GM12878 (cell line): Measurements from ENCODE around the gene SLITRK3. TPM values are rescaled to one million over a fixed set of nuclear protein-coding genes. Genes with fewer than 3 reads are reported as not detected.
A peak's percentile ranks its signal among the peaks of the same experiment; 100 is the strongest.

Experiments
- ATAC-seq: fragments of 200-7000 bp; cut with Tn5 transposase; 3 replicates; pipeline ENCODE4 v1.9.1; 2020; ENCODE audit warnings: mild to moderate bottlenecking, moderate library complexity
- BruUV-seq: library from RNA; stranded (reverse); fragments of 400-500 nt; replicated peaks from 2 replicates; lab custom pipeline; 2021; lab: Mats Ljungman, UMichigan
- CTCF ChIA-PET: fragments of 300-600 bp; sonication (Branson Sonifier 250); formaldehyde crosslinking; extraction: SDS; loops from one replicate; lab custom pipeline; 2021; ENCODE audit warnings: inconsistent platforms; lab: Yijun Ruan, JAX
- POLR2A ChIA-PET: fragments of 350-600 bp; formaldehyde crosslinking; extraction: SDS; loops from one replicate; lab custom pipeline; 2021; ENCODE audit warnings: inconsistent platforms; lab: Charles Lee
- RAD21 ChIA-PET: fragments of 300-600 bp; sonication (Branson Sonifier 250); formaldehyde crosslinking; loops from one replicate; lab custom pipeline; 2023; ENCODE audit warnings: antibody characterized with exemption; ENCODE audit not compliant: unreplicated experiment; lab: Charles Lee
- SMC1A ChIA-PET: fragments of 300-600 bp; sonication (Branson Sonifier 250); formaldehyde crosslinking; loops from one replicate; lab custom pipeline; 2023; ENCODE audit not compliant: unreplicated experiment, uncharacterized antibody; lab: Charles Lee
- DNase-seq: peaks from one replicate; pipeline ENCODE4 v3.0.0-alpha.2; 2011; ENCODE audit warnings: low read depth, low spot score
- FAIRE-seq: peaks from 3 replicates; lab custom pipeline; 2011; peaks lifted over from hg19 to GRCh38; lab: Jason Lieb, UNC
- H2AFZ ChIP-seq: 2 replicates; pipeline ENCODE4 v1.6.0; 2011; ENCODE audit warnings: low read depth, low read length, control low read depth; ENCODE audit not compliant: control insufficient read depth
- H3K27ac ChIP-seq: 2 replicates; pipeline ENCODE4 v1.5.1; 2011; ENCODE audit warnings: control low read depth; ENCODE audit not compliant: control insufficient read depth, insufficient read depth
- H3K27me3 ChIP-seq, 2 experiments: replicated peaks in 1 of 2; 2 replicates each; pipeline versions ENCODE4 v1.6.0 to v1.6.1; 2011; ENCODE audit warnings: low read length in 1 of 2; ENCODE audit not compliant: control insufficient read depth in 2 of 2, insufficient read depth in 2 of 2
- H3K36me3 ChIP-seq, 2 experiments: 2 replicates each; pipeline ENCODE4 v1.5.1; 2011; ENCODE audit warnings: low read length in 1 of 2; ENCODE audit not compliant: control insufficient read depth in 2 of 2, insufficient read depth in 2 of 2
- H3K4me1 ChIP-seq: 2 replicates; pipeline ENCODE4 v1.6.1; 2011; ENCODE audit warnings: mild to moderate bottlenecking, low read length, moderate library complexity, mixed read lengths; ENCODE audit not compliant: control insufficient read depth, insufficient read depth
- H3K4me2 ChIP-seq: 2 replicates; pipeline ENCODE4 v1.6.0; 2011; ENCODE audit warnings: control low read depth; ENCODE audit not compliant: control insufficient read depth, insufficient read depth
- H3K4me3 ChIP-seq: fragments of 200-600 bp; sonication (generic); 2 replicates; pipeline ENCODE4 v1.5.1; 2016
- H3K79me2 ChIP-seq: 2 replicates; pipeline ENCODE4 v1.6.0; 2011; ENCODE audit warnings: low read length; ENCODE audit not compliant: control insufficient read depth, insufficient read depth
- H3K9ac ChIP-seq: 2 replicates; pipeline ENCODE4 v1.8.0; 2011; ENCODE audit warnings: low read length, control low read depth, mixed read lengths; ENCODE audit not compliant: control insufficient read depth, insufficient read depth
- H3K9me3 ChIP-seq: replicated peaks from 3 replicates; pipeline ENCODE4 v1.5.1; 2011; ENCODE audit warnings: mild to moderate bottlenecking, low read length; ENCODE audit not compliant: control insufficient read depth, insufficient read depth
- H4K20me1 ChIP-seq: 2 replicates; pipeline ENCODE4 v1.6.0; 2011; ENCODE audit not compliant: control insufficient read depth, insufficient read depth
- CTCF ChIP-seq, 3 experiments: IDR thresholded peaks in 2 of 3; conservative IDR thresholded peaks in 1 of 3; 2 replicates each; pipeline ENCODE4 v1.5.1; 2011; ENCODE audit warnings: low read depth in 3 of 3, low read length in 3 of 3, mild to moderate bottlenecking in 3 of 3, control low read depth in 2 of 3, moderate library complexity in 2 of 3, inconsistent platforms in 1 of 3, mixed read lengths in 1 of 3; ENCODE audit not compliant: control insufficient read depth in 2 of 3, insufficient read depth in 1 of 3; ENCODE audit errors: extremely low read depth in 1 of 3
- FOXK2 ChIP-seq: fragments of 450-650 bp; IDR thresholded peaks from 2 replicates; pipeline ENCODE4 v1.6.1; 2017; ENCODE audit warnings: mild to moderate bottlenecking, moderate library complexity
- NR2C1 ChIP-seq: fragments of 450-650 bp; IDR thresholded peaks from 2 replicates; pipeline ENCODE4 v1.6.1; 2017; ENCODE audit warnings: antibody characterized with exemption, mild to moderate bottlenecking, moderate library complexity
- POLR2A ChIP-seq: IDR thresholded peaks from 2 replicates; pipeline ENCODE4 v1.6.1; 2011; ENCODE audit warnings: low read depth, mild to moderate bottlenecking, low read length
- RAD21 ChIP-seq: IDR thresholded peaks from 2 replicates; pipeline ENCODE4 v1.6.1; 2011; ENCODE audit warnings: mild to moderate bottlenecking, low read depth, low read length, moderate library complexity; ENCODE audit not compliant: insufficient read depth
- STAT1 ChIP-seq: fragments of 450-650 bp; conservative IDR thresholded peaks from 2 replicates; pipeline ENCODE4 v1.6.1; 2014; ENCODE audit warnings: antibody characterized with exemption, mild to moderate bottlenecking
- YY1 ChIP-seq: IDR thresholded peaks from 2 replicates; pipeline ENCODE4 v1.6.1; 2011; ENCODE audit warnings: low read depth, mild to moderate bottlenecking, low read length
- ZNF207 ChIP-seq: fragments of 450-650 bp; IDR thresholded peaks from 2 replicates; pipeline ENCODE4 v1.6.1; 2014; ENCODE audit warnings: antibody characterized with exemption, mild to moderate bottlenecking, borderline replicate concordance
- WGBS: methylation state at CpG from one replicate; pipeline ENCODE4 v1.1.6; 2016; ENCODE audit warnings: low lambda C conversion rate; ENCODE audit not compliant: insufficient replicate concordance, insufficient coverage; ENCODE audit errors: missing lambda C conversion rate; 5-methylcytosine and 5-hydroxymethylcytosine counted together
- in situ Hi-C: fragments of 300-500 bp; cut with MboI; formaldehyde crosslinking; loops from 9 replicates; pipeline ENCODE4 v1.14.3; 2018; ENCODE audit warnings: mixed read lengths
- intact Hi-C: fragments of 100-400 bp; cut with micrococcal nuclease; formaldehyde crosslinking; loops from one replicate; pipeline ENCODE4 v1.14.2; 2022; ENCODE audit not compliant: unreplicated experiment
- polyA plus RNA-seq, 11 experiments: library from polyadenylated mRNA; depleted of rRNA in 4 of 11; unstranded in 6 of 11; stranded (reverse) in 5 of 11; fragments of >200 nt; fragmentation: Nextera tagmentation in 4 of 11; fragmentation: Illumina TruSeq in 1 of 11; extraction: Ambion mirVana in 4 of 11; extraction: Trizol in 1 of 11; gene quantifications; 1 replicate in 1 of 11; 2 replicates in 10 of 11; pipeline versions ENCODE4 v1.2.1 to v1.2.3, GENCODE V29; 2011 to 2016; ENCODE audit warnings: inconsistent platforms in 2 of 11, missing spikeins in 2 of 11, low read depth in 1 of 11
- total RNA-seq, 4 experiments: library from RNA; depleted of rRNA in 3 of 4; stranded (reverse); fragments of >200 nt in 3 of 4; fragmentation: Illumina TruSeq in 1 of 4; extraction: Trizol in 1 of 4; gene quantifications; 2 replicates each; pipeline versions ENCODE4 v1.2.1 to v1.2.3, GENCODE V29; 2013 to 2021

The SLITRK3 gene
- total and polyA plus RNA-seq, 10 of the 15 experiments (the other 5 are each of a cell fraction or from before 2014, with no cell fraction given), result 0.03 TPM; not detected in 9

GRCh38 chr3:165185707-165186327, 10.4 kb downstream of the SLITRK3 start (continued):
- TF ChIP-seq YY1 (0 out of 2 replicates have a peak, but pooled peaks have one; percentile 13), RAD21 (peak; percentile 91), CTCF (IDR thresholded peaks at IDR 0.05 in 2 of 3, conservative IDR thresholded peaks at IDR 0.05 in 1 of 3; ENCODE audit: control insufficient read depth in 2 of 3, extremely low read depth in 1 of 3, insufficient read depth in 1 of 3, low read depth in 3 of 3, low read length in 3 of 3) (peak; percentile 79 to 83 (median 81)), POLR2A (no peak)

GRCh38 chr3:165181556-165181955, 14.6 kb downstream of the SLITRK3 start:
- DNase-seq, result no peak
- TF ChIP-seq STAT1, result no peak
- no peak for TF ChIP-seq FOXK2
- no peak for TF ChIP-seq ZNF207
- TF ChIP-seq NR2C1, result no peak
- in situ Hi-C loops, result no loop called here
- WGBS, result 0% methylated on average over 1 of the region's 1 CpG
- no peak overlapping the region for H2AFZ ChIP-seq
- H3K27ac ChIP-seq, result no peak overlapping the region
- ChIA-PET SMC1A (no interaction called here), RAD21 (no interaction called here), CTCF (no interaction called here), POLR2A (no interaction called here)
- no peaks in the 10 kb centered on the region for H3K9me3 ChIP-seq
- no peaks in the 10 kb centered on the region for H3K27me3 ChIP-seq
- no peak overlapping the region for H3K4me3 ChIP-seq
- H3K36me3 ChIP-seq, result no peaks in the 10 kb centered on the region
- no TSS peak for BruUV-seq
- H3K4me2 ChIP-seq, result no peak overlapping the region
- no peaks in the 10 kb centered on the region for H3K4me1 ChIP-seq
- H3K79me2 ChIP-seq, result no peaks in the 10 kb centered on the region
- FAIRE-seq, result no peak
- no peaks in the 10 kb centered on the region for H4K20me1 ChIP-seq
- no peak overlapping the region for H3K9ac ChIP-seq
- ATAC-seq, result no peak
- intact Hi-C loops, result no loop called here
